K562 (cell line): ENCODE results near the gene VHLL. TPM values are rescaled to one million over a fixed set of nuclear protein-coding genes. Genes with fewer than 3 reads are reported as not detected.
A peak's percentile ranks its signal among the peaks of the same experiment; 100 is the strongest.

Source experiments
- ATAC-seq: fragments of 200-7000 bp; cut with Tn5 transposase; 3 replicates; pipeline ENCODE4 v1.9.1; 2020; ENCODE audit warnings: moderate library complexity
- BruUV-seq: library from RNA; stranded (reverse); fragments of 400-500 nt; replicated peaks from 2 replicates; lab custom pipeline; 2021; lab: Mats Ljungman, UMichigan
- CTCF ChIA-PET: fragments of 300-600 bp; formaldehyde crosslinking; extraction: SDS; loops from one replicate; lab custom pipeline; 2021; ENCODE audit warnings: low intra/inter-chr PET ratio; lab: Yijun Ruan, JAX
- POLR2A ChIA-PET: fragments of 300-600, 350-650 bp; sonication (Branson Sonifier 250); formaldehyde crosslinking; extraction: SDS; loops from one replicate; lab custom pipeline; 2021; ENCODE audit warnings: antibody characterized with exemption, inconsistent platforms; lab: Yijun Ruan, JAX
- DNase-seq, 4 experiments: peaks; one replicate each; pipeline versions ENCODE4 v3.0.0 to v3.0.0-alpha.2; 2011 to 2018; ENCODE audit warnings: low spot score in 3 of 4, mixed read lengths in 3 of 4; ENCODE audit errors: extremely low read depth in 1 of 4
- FAIRE-seq: peaks from 2 replicates; lab custom pipeline; 2011; peaks lifted over from hg19 to GRCh38; lab: Jason Lieb, UNC
- H2AFZ ChIP-seq: 2 replicates; pipeline ENCODE4 v1.6.0; 2011; ENCODE audit warnings: low read depth, low read length, control low read depth, inconsistent platforms
- H3K27ac ChIP-seq: fragments of 200-600 bp; 3 replicates; pipeline ENCODE4 v1.8.0; 2011; ENCODE audit warnings: low read depth, mild to moderate bottlenecking, control low read depth, inconsistent platforms, low read length, moderate library complexity, mixed read lengths; ENCODE audit errors: extremely low read depth
- H3K27me3 ChIP-seq, 2 experiments: fragments of 300-600 bp in 1 of 2; 2 replicates in 1 of 2; 3 replicates in 1 of 2; pipeline versions ENCODE4 v1.6.0 to v1.8.0; 2011; ENCODE audit warnings: inconsistent platforms in 2 of 2, low read length in 2 of 2, mild to moderate bottlenecking in 1 of 2, mixed read lengths in 1 of 2, moderate library complexity in 1 of 2; ENCODE audit not compliant: control insufficient read depth in 2 of 2, insufficient read depth in 2 of 2
- H3K36me3 ChIP-seq: fragments of 300-600 bp; 3 replicates; pipeline ENCODE4 v1.8.0; 2011; ENCODE audit warnings: mild to moderate bottlenecking, low read length, inconsistent platforms; ENCODE audit not compliant: control insufficient read depth, insufficient read depth
- H3K4me1 ChIP-seq, 2 experiments: fragments of 200-600 bp in 1 of 2; replicated peaks in 1 of 2; 2 replicates in 1 of 2; 3 replicates in 1 of 2; pipeline versions ENCODE4 v1.5.1 to v1.8.0; 2011; ENCODE audit warnings: inconsistent platforms in 2 of 2, low read length in 2 of 2, mild to moderate bottlenecking in 1 of 2, mixed read lengths in 1 of 2, moderate library complexity in 1 of 2; ENCODE audit not compliant: control insufficient read depth in 2 of 2, insufficient read depth in 2 of 2
- H3K4me2 ChIP-seq: 2 replicates; pipeline ENCODE4 v1.6.1; 2011; ENCODE audit warnings: low read length, control low read depth, inconsistent platforms, mixed read lengths; ENCODE audit not compliant: insufficient read depth
- H3K4me3 ChIP-seq: fragments of 200-600 bp; sonication (generic), shearing (Covaris generic); 2 replicates; pipeline ENCODE4 v1.5.1; 2016; ENCODE audit warnings: control low read depth, inconsistent platforms
- H3K79me2 ChIP-seq: fragments of 200-600 bp; 3 replicates; pipeline ENCODE4 v1.8.0; 2011; ENCODE audit warnings: low read length, inconsistent platforms; ENCODE audit not compliant: control insufficient read depth, insufficient read depth
- H3K9ac ChIP-seq, 2 experiments: 2 replicates each; pipeline versions ENCODE4 v1.6.0 to v1.6.1; 2011; ENCODE audit warnings: low read depth in 2 of 2, low read length in 2 of 2, control low read depth in 1 of 2, inconsistent platforms in 1 of 2, mild to moderate bottlenecking in 1 of 2, mixed read lengths in 1 of 2; ENCODE audit not compliant: insufficient read depth in 1 of 2
- H3K9me1 ChIP-seq: one replicate; pipeline ENCODE4 v1.6.0; 2011; ENCODE audit warnings: inconsistent platforms, mild to moderate bottlenecking, low read length, moderate library complexity; ENCODE audit not compliant: control insufficient read depth, insufficient read depth
- H3K9me3 ChIP-seq: replicated peaks from 2 replicates; pipeline ENCODE4 v1.5.1; 2011; ENCODE audit warnings: low read depth, low read length, inconsistent platforms; ENCODE audit not compliant: control insufficient read depth, insufficient read depth
- H4K20me1 ChIP-seq: replicated peaks from 2 replicates; pipeline ENCODE4 v1.6.1; 2011; ENCODE audit warnings: low read length, inconsistent platforms, mixed read lengths; ENCODE audit not compliant: control insufficient read depth, insufficient read depth
- CBFB ChIP-seq: sonication (generic); formaldehyde crosslinking; IDR thresholded peaks from 2 replicates; pipeline ENCODE4 v1.4.0; 2020; ENCODE audit warnings: mild to moderate bottlenecking, missing genetic modification reagents
- SIX5 ChIP-seq, 2 experiments: IDR thresholded peaks; 2 replicates each; pipeline ENCODE4 v1.6.1; 2011; ENCODE audit warnings: low read length in 2 of 2, borderline replicate concordance in 1 of 2, low read depth in 1 of 2, mild to moderate bottlenecking in 1 of 2, moderate library complexity in 1 of 2; ENCODE audit not compliant: insufficient read depth in 1 of 2
- TSHZ1 ChIP-seq: fragments of 250-450 bp; sonication (Bioruptor Pico); IDR thresholded peaks from 2 replicates; pipeline ENCODE4 v1.4.0; 2020; ENCODE audit warnings: mild to moderate bottlenecking, moderate library complexity
- ZBTB26 ChIP-seq: fragments of 450-650 bp; formaldehyde crosslinking; IDR thresholded peaks from 2 replicates; pipeline ENCODE4 v1.4.0; 2022; ENCODE audit warnings: missing genetic modification characterization
- ZBTB43 ChIP-seq: sonication (generic); formaldehyde crosslinking; IDR thresholded peaks from 2 replicates; pipeline ENCODE4 v1.8.0; 2023; ENCODE audit warnings: mild to moderate bottlenecking, missing genetic modification reagents
- ZKSCAN8 ChIP-seq: fragments of 200-800 bp; sonication (Bioruptor generic); IDR thresholded peaks from 2 replicates; pipeline ENCODE4 v1.6.1; 2016; ENCODE audit warnings: missing genetic modification characterization, missing compliant biosample characterization
- ZNF436 ChIP-seq: fragments of 250-450, 450-650 bp; sonication (Bioruptor Pico); formaldehyde crosslinking; IDR thresholded peaks from 2 replicates; pipeline ENCODE4 v1.7.0; 2020; ENCODE audit warnings: mild to moderate bottlenecking
- ZNF584 ChIP-seq: fragments of 200-800 bp; sonication (Bioruptor generic); IDR thresholded peaks from 2 replicates; pipeline ENCODE4 v1.6.1; 2016; ENCODE audit warnings: low read depth, mild to moderate bottlenecking, missing genetic modification characterization, missing compliant biosample characterization
- WGBS: fragments of 100-300 bp; shearing (Covaris generic); methylation state at CpG from one replicate; pipeline ENCODE4 v1.1.6; 2016; ENCODE audit warnings: low coverage, mixed read lengths; ENCODE audit not compliant: insufficient coverage; ENCODE audit errors: missing lambda C conversion rate; 5-methylcytosine and 5-hydroxymethylcytosine counted together
- in situ Hi-C: fragments of 300-500 bp; cut with MboI; formaldehyde crosslinking; loops from 4 replicates; pipeline ENCODE4 v1.15.0; 2018; ENCODE audit warnings: inconsistent platforms, mixed read lengths
- intact Hi-C: fragments of 100-400 bp; cut with micrococcal nuclease; formaldehyde crosslinking; loops from 2 replicates; pipeline ENCODE4 v1.14.2; 2022
- polyA plus RNA-seq, 8 experiments: library from polyadenylated mRNA; depleted of rRNA in 4 of 8; stranded (reverse) in 5 of 8; unstranded in 3 of 8; fragments of >200 nt; fragmentation: Nextera tagmentation in 2 of 8; fragmentation: Illumina TruSeq in 1 of 8; extraction: Ambion mirVana in 2 of 8; extraction: Trizol in 1 of 8; gene quantifications; 2 replicates each; pipeline versions ENCODE4 v1.2.1 to v1.2.3, GENCODE V29; 2011 to 2014; ENCODE audit warnings: inconsistent platforms in 1 of 8, missing spikeins in 1 of 8
- total RNA-seq, 7 experiments: library from RNA; depleted of rRNA in 6 of 7; stranded (reverse); fragments of >200 nt in 6 of 7; fragmentation: Illumina TruSeq in 2 of 7; extraction: Trizol in 2 of 7; gene quantifications; 2 replicates each; pipeline versions ENCODE4 v1.2.1 to v1.2.3, GENCODE V29; 2011 to 2021; ENCODE audit warnings: low replicate concordance in 1 of 7

VHLL gene
- total and polyA plus RNA-seq, 9 of the 15 experiments (the other 6 are each of a cell fraction or from before 2014, with no cell fraction given), result not detected

- peaks cover 0 to 9% of the 10 kb centered on the region in 2 experiments; a peak in 3 of 5 replicates for H3K4me1 ChIP-seq
- H3K27ac ChIP-seq, result peak within 1 kb of the TSS; percentile 89
- ATAC-seq (peak; percentile 95), FAIRE-seq (peak; percentile 99), DNase-seq (peak; percentile 94 to 100 (median 98))
- intact Hi-C loops (loop anchor here (5.0 kb wide), 1 partner anchor 164 kb away; the partner anchor contains the start of gene MEF2D), in situ Hi-C loops (no loop called here)
- peak within 1 kb of the TSS; percentile 97 for H2AFZ ChIP-seq
- ChIA-PET POLR2A (interaction anchor here (0.6 to 1.2 kb wide), 9 partner anchors 16 to 123 kb away, joined by 3 to 5 read pairs (median 3); no protein-coding TSS in a partner anchor), CTCF (interaction anchor here (0.6 kb wide), 1 partner anchor 107 kb away, joined by 3 read pairs; no protein-coding TSS in a partner anchor)
- H3K9ac ChIP-seq, result peak within 1 kb of the TSS; percentile 94 to 96
- peaks cover 20% of the 10 kb centered on the region for H4K20me1 ChIP-seq
- no peaks in the 10 kb centered on the region for H3K9me3 ChIP-seq
- H3K4me2 ChIP-seq, result peak within 1 kb of the TSS; percentile 90
- no peaks in the 10 kb centered on the region for H3K9me1 ChIP-seq
- under 1% methylated on average over 47 of the region's 47 CpGs for WGBS
- BruUV-seq, result no TSS peak
- peaks cover 35% of the 10 kb centered on the region for H3K36me3 ChIP-seq
- peak within 1 kb of the TSS; percentile 63 for H3K4me3 ChIP-seq
- peaks cover 51% of the 10 kb centered on the region for H3K79me2 ChIP-seq
- no peaks in the 10 kb centered on the region for H3K27me3 ChIP-seq
- no peak for TF ChIP-seq ZKSCAN8 (CRISPR knock-in tag)
- 0 out of 2 replicates have a peak, but pooled peaks have one; percentile 22 for TF ChIP-seq ZBTB43 (CRISPR knock-in tag)
- no peak for TF ChIP-seq ZBTB26 (CRISPR knock-in tag)
- TF ChIP-seq SIX5 (IDR thresholded peaks at IDR 0.05; ENCODE audit: borderline replicate concordance in 1 of 2, insufficient read depth in 1 of 2, low read depth in 1 of 2, low read length in 2 of 2), result peak; percentile 83 to 89
- TF ChIP-seq CBFB, result peak; percentile 82; the same call in 1 of the 2 replicates
- no peak for TF ChIP-seq TSHZ1 (CRISPR knock-in tag)
- TF ChIP-seq ZNF584, result 0 out of 2 replicates have a peak, but pooled peaks have one; percentile 37
- TF ChIP-seq ZNF436 (CRISPR knock-in tag), result no peak
Observed at GRCh38 chr1:156338180-156338976, 39.3 kb upstream of the VHLL start, which contains the start of the genes CCT3 and TSACC. Gene CCT3, minus strand, starts transcription at chr1:156338292. Its CDS starts 108 bp downstream, at chr1:156338184. Gene TSACC, plus strand, starts transcription at chr1:156338526. Its CDS starts 1,232 bp downstream, at chr1:156339758.
